Stimulated activated CD4-positive, alpha-beta T cell treated with anti-CD3 and anti-CD28 coated beads, Interleukin-15, amount 100 ng/mL, for 1 hour (primary cell): ENCODE measurements around the gene SPTLC2.

ENCODE experiments used
- DNase-seq, 2 donors: peaks; one replicate each; pipeline ENCODE4 v3.0.0-alpha.2; 2020; ENCODE audit warnings: low read depth in 1 of 2, low spot score in 1 of 2

SPTLC2 gene

GRCh38 chr14:77509366-77509765, 107.1 kb downstream of the SPTLC2 start:
- no peak for DNase-seq

GRCh38 chr14:77508876-77509275, 107.6 kb downstream of the SPTLC2 start:
- no peak for DNase-seq

- no peak for DNase-seq
These were observed 108.2 kb downstream of the SPTLC2 start for GRCh38 chr14:77508249-77508648.

- no peak for DNase-seq
These were observed 108.7 kb downstream of the SPTLC2 start for GRCh38 chr14:77507762-77508161.

- no peak for DNase-seq
These were observed 111.4 kb downstream of the SPTLC2 start for GRCh38 chr14:77505031-77505430.

- no peak for DNase-seq
These were observed 113.3 kb downstream of the SPTLC2 start for GRCh38 chr14:77503138-77503537.

- no peak for DNase-seq
These were observed 114.2 kb downstream of the SPTLC2 start for GRCh38 chr14:77502109-77502782.

GRCh38 chr14:77498984-77499527, 117.4 kb downstream of the SPTLC2 start:
- DNase-seq, result no peak

GRCh38 chr14:77498120-77498979, 118.1 kb downstream of the SPTLC2 start, which contains the start of gene ISM2:
ISM2 (minus strand) TSS chr14:77498816; CDS start chr14:77498793, 23 bp downstream.
- DNase-seq, result peak in 1 of 2 donors; percentile 33

GRCh38 chr14:77495334-77495733, 121.1 kb downstream of the SPTLC2 start:
- DNase-seq, result no peak

GRCh38 chr14:77491056-77491455, 125.4 kb downstream of the SPTLC2 start:
- DNase-seq, result no peak

- no peak for DNase-seq
These were observed 126.0 kb downstream of the SPTLC2 start for GRCh38 chr14:77490347-77490986.

GRCh38 chr14:77489041-77489440, 127.4 kb downstream of the SPTLC2 start:
- no peak for DNase-seq

- no peak for DNase-seq
These were observed 127.9 kb downstream of the SPTLC2 start for GRCh38 chr14:77488558-77488957.

GRCh38 chr14:77485901-77486678, 130.3 kb downstream of the SPTLC2 start:
- DNase-seq, result no peak

- DNase-seq, result no peak
These were observed 131.2 kb downstream of the SPTLC2 start for GRCh38 chr14:77485256-77485655.

GRCh38 chr14:77482422-77482821, 134.0 kb downstream of the SPTLC2 start:
- DNase-seq, result no peak

- DNase-seq, result no peak
These were observed 137.6 kb downstream of the SPTLC2 start for GRCh38 chr14:77478796-77479195.

GRCh38 chr14:77478029-77478428, 138.4 kb downstream of the SPTLC2 start:
- no peak for DNase-seq

- DNase-seq, result no peak
These were observed 140.9 kb downstream of the SPTLC2 start for GRCh38 chr14:77475432-77476115.
